Sigmoid colon (tissue), 4 donors: Measurements from ENCODE around the gene TRIM62.

Experiments used
- POLR2AphosphoS5 ChIP-seq, 4 donors: sonication (generic); formaldehyde crosslinking; IDR thresholded peaks; one replicate each; pipeline ENCODE4 v1.6.1; 2017; ENCODE audit warnings: antibody characterized with exemption in 4 of 4
- TF ChIP-seq, protein P1 (sequence below), 4 experiments: fragments of 450-650 bp in 3 of 4; fragments of 200-600 bp in 1 of 4; IDR thresholded peaks; one replicate each; pipeline ENCODE4 v1.5.1; 2016 to 2019; ENCODE audit warnings: antibody characterized with exemption in 4 of 4, mild to moderate bottlenecking in 3 of 4, moderate library complexity in 2 of 4

DNA sequence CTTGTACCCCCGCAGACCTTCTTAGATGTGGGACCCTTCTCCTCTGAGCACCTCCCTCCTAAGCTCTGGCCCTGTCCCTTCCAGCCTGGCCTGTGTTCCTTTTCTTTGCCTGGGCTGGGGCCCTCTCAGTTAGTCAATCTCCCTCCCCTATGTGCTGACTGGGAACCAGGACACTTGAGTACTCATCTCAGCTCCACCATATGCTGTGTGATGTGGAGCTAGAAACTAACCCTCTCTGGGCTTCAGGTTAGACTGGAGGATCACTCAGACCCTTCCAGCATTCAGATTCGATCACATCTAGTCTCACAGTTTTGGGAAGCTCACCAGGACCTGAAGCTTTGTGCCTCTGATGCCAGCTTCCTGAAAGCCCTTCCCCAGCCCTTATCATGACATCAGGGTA lies 40.6 kb downstream of the TRIM62 start:
- TF ChIP-seq POLR2AphosphoS5 (IDR thresholded peaks at IDR 0.05) = no peak
- TF ChIP-seq, protein P1, sequence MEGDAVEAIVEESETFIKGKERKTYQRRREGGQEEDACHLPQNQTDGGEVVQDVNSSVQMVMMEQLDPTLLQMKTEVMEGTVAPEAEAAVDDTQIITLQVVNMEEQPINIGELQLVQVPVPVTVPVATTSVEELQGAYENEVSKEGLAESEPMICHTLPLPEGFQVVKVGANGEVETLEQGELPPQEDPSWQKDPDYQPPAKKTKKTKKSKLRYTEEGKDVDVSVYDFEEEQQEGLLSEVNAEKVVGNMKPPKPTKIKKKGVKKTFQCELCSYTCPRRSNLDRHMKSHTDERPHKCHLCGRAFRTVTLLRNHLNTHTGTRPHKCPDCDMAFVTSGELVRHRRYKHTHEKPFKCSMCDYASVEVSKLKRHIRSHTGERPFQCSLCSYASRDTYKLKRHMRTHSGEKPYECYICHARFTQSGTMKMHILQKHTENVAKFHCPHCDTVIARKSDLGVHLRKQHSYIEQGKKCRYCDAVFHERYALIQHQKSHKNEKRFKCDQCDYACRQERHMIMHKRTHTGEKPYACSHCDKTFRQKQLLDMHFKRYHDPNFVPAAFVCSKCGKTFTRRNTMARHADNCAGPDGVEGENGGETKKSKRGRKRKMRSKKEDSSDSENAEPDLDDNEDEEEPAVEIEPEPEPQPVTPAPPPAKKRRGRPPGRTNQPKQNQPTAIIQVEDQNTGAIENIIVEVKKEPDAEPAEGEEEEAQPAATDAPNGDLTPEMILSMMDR (IDR thresholded peaks at IDR 0.05) = no peak
